Endodermal cell (in vitro differentiated cells): ENCODE data around the gene C1orf94. TPM values are rescaled to one million over a fixed set of nuclear protein-coding genes. Genes with fewer than 3 reads are reported as not detected.

Experiments
- DNase-seq: peaks from one replicate; pipeline ENCODE4 v3.0.0-alpha.2; 2017
- H3K27ac ChIP-seq: 2 replicates; pipeline ENCODE4 v1.5.1; 2013; ENCODE audit warnings: mild to moderate bottlenecking, low read depth, low read length, moderate library complexity
- H3K27me3 ChIP-seq: 2 replicates; pipeline ENCODE4 v1.6.1; 2013; ENCODE audit warnings: mild to moderate bottlenecking, low read length, moderate library complexity; ENCODE audit not compliant: insufficient read depth, control insufficient read depth, poor library complexity, severe bottlenecking
- H3K36me3 ChIP-seq: 2 replicates; pipeline ENCODE4 v1.7.0; 2013; ENCODE audit warnings: mild to moderate bottlenecking, low read length, moderate library complexity; ENCODE audit not compliant: control insufficient read depth, insufficient read depth
- H3K4me1 ChIP-seq: one replicate; pipeline ENCODE4 v1.7.0; 2013; ENCODE audit warnings: low read length; ENCODE audit not compliant: control insufficient read depth, insufficient read depth
- H3K4me3 ChIP-seq: 2 replicates; pipeline ENCODE4 v1.5.1; 2013; ENCODE audit warnings: mild to moderate bottlenecking, low read length, moderate library complexity
- H3K9ac ChIP-seq: 2 replicates; pipeline ENCODE4 v1.6.1; 2013; ENCODE audit warnings: mild to moderate bottlenecking, low read length, moderate library complexity; ENCODE audit not compliant: poor library complexity, severe bottlenecking; ENCODE audit errors: extremely low read depth
- H3K9me3 ChIP-seq: 2 replicates; pipeline ENCODE4 v1.6.1; 2013; ENCODE audit warnings: mild to moderate bottlenecking, low read length, moderate library complexity; ENCODE audit not compliant: control insufficient read depth
- H3K27ac Mint-ChIP-seq: 2 replicates; pipeline ENCODE4 v1.8.0; 2020; ENCODE audit warnings: mixed read lengths
- H3K27me3 Mint-ChIP-seq: 2 replicates; pipeline ENCODE4 v1.8.0; 2021; ENCODE audit warnings: mild to moderate bottlenecking, mixed read lengths; ENCODE audit not compliant: insufficient read depth
- H3K36me3 Mint-ChIP-seq: 2 replicates; pipeline ENCODE4 v1.8.0; 2020; ENCODE audit warnings: low read depth, mixed read lengths
- H3K4me1 Mint-ChIP-seq: 2 replicates; pipeline ENCODE4 v1.8.0; 2020; ENCODE audit warnings: mixed read lengths
- H3K4me3 Mint-ChIP-seq: 2 replicates; pipeline ENCODE4 v1.8.0; 2020; ENCODE audit warnings: mild to moderate bottlenecking, moderate library complexity, mixed read lengths
- H3K9me3 Mint-ChIP-seq: 2 replicates; pipeline ENCODE4 v1.8.0; 2020; ENCODE audit warnings: mild to moderate bottlenecking, mixed read lengths
- CTCF ChIP-seq: fragments of 200-600 bp; sonication (generic); conservative IDR thresholded peaks from 2 replicates; pipeline ENCODE4 v1.5.0; 2021; ENCODE audit warnings: antibody characterized with exemption, mild to moderate bottlenecking
- WGBS, 2 experiments: methylation state at CpG; one replicate each; pipeline versions ENCODE4 v1.1.5 to v1.1.7; 2013; ENCODE audit warnings: missing lambda C conversion rate in 2 of 2, mixed read lengths in 1 of 2; ENCODE audit not compliant: insufficient coverage in 1 of 2, insufficient read length in 1 of 2; 5-methylcytosine and 5-hydroxymethylcytosine counted together
- total RNA-seq, 2 donors: library from RNA; stranded (reverse); fragmentation: NEBNext Ultra II Directional in 1 of 2; extraction: Animal tissue kit (Norgen Biotek cat#: 25700) in 1 of 2; gene quantifications; 2 replicates in 1 of 2; 3 replicates in 1 of 2; pipeline ENCODE4 v1.2.1, GENCODE V29; 2021

Gene C1orf94
- total RNA-seq, 2 donors from 2014 or later: 0.15 to 0.29 TPM

- 57 to 66% methylated on average over 2 to 4 of the region's 4 CpGs for WGBS, 2 experiments
- peak; percentile 78 for DNase-seq
- H3K27ac Mint-ChIP-seq: peak overlapping the region; percentile 37
- H3K36me3 Mint-ChIP-seq: no peaks in the 10 kb centered on the region
- peaks cover 34% of the 10 kb centered on the region for H3K27me3 ChIP-seq
- no peak overlapping the region for H3K4me3 ChIP-seq
- no peak for TF ChIP-seq CTCF
- H3K4me3 Mint-ChIP-seq: no peak overlapping the region
- peaks cover 15% of the 10 kb centered on the region for H3K4me1 Mint-ChIP-seq
- H3K27me3 Mint-ChIP-seq: peaks cover 76% of the 10 kb centered on the region
- H3K4me1 ChIP-seq: peaks cover 2% of the 10 kb centered on the region
- no peak overlapping the region for H3K27ac ChIP-seq
- no peaks in the 10 kb centered on the region for H3K9me3 Mint-ChIP-seq
- no peaks in the 10 kb centered on the region for H3K9me3 ChIP-seq
- H3K9ac ChIP-seq: no peak overlapping the region
- no peaks in the 10 kb centered on the region for H3K36me3 ChIP-seq
These were observed 29.4 kb upstream of the C1orf94 start for GRCh38 chr1:34147301-34147700.

- no peak overlapping the region for H3K4me3 ChIP-seq
- H3K9me3 ChIP-seq: no peaks in the 10 kb centered on the region
- H3K4me1 ChIP-seq: peaks cover 2% of the 10 kb centered on the region
- Mint-ChIP-seq H3K36me3 (no peaks in the 10 kb centered on the region), H3K4me1 (peaks cover 15% of the 10 kb centered on the region), H3K9me3 (no peaks in the 10 kb centered on the region), H3K27ac (peak overlapping the region; percentile 52), H3K27me3 (peaks cover 89% of the 10 kb centered on the region), H3K4me3 (no peak overlapping the region)
- WGBS, 2 experiments: 21% methylated on average over 3 of the region's 3 CpGs; no CpG with 5 or more reads in 1 of the 2 experiments
- DNase-seq: peak; percentile 86
- no peak overlapping the region for H3K27ac ChIP-seq
- peaks cover 39% of the 10 kb centered on the region for H3K27me3 ChIP-seq
- no peak overlapping the region for H3K9ac ChIP-seq
- no peak for TF ChIP-seq CTCF
- H3K36me3 ChIP-seq: no peaks in the 10 kb centered on the region
These were observed 27.2 kb upstream of the C1orf94 start for GRCh38 chr1:34149501-34149900.

GRCh38 chr1:34153246-34153645 lies 23.5 kb upstream of the C1orf94 start:
- no peak overlapping the region for H3K27ac Mint-ChIP-seq
- 85 to 93% methylated on average over 2 to 4 of the region's 4 CpGs for WGBS, 2 experiments

More at GRCh38 chr1:34153246-34153645, 23.5 kb upstream of the C1orf94 start:
- Mint-ChIP-seq H3K4me3 (no peak overlapping the region), H3K9me3 (no peaks in the 10 kb centered on the region), H3K27me3 (peaks cover 73% of the 10 kb centered on the region), H3K36me3 (no peaks in the 10 kb centered on the region), H3K4me1 (peaks cover 8% of the 10 kb centered on the region)
- TF ChIP-seq CTCF: no peak
- Histone ChIP-seq H3K36me3 (no peaks in the 10 kb centered on the region), H3K27me3 (peaks cover 26% of the 10 kb centered on the region), H3K9ac (no peak overlapping the region), H3K4me3 (no peak overlapping the region), H3K9me3 (no peaks in the 10 kb centered on the region), H3K27ac (no peak overlapping the region), H3K4me1 (peaks cover 2% of the 10 kb centered on the region)
- DNase-seq: no peak
